ENCODE data around the gene CCL1. TPM values are rescaled to one million over a fixed set of nuclear protein-coding genes. Genes with fewer than 3 reads are reported as not detected.

Gene CCL1, protein sequence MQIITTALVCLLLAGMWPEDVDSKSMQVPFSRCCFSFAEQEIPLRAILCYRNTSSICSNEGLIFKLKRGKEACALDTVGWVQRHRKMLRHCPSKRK
- total RNA-seq, result not detected in 2 replicates

DNA sequence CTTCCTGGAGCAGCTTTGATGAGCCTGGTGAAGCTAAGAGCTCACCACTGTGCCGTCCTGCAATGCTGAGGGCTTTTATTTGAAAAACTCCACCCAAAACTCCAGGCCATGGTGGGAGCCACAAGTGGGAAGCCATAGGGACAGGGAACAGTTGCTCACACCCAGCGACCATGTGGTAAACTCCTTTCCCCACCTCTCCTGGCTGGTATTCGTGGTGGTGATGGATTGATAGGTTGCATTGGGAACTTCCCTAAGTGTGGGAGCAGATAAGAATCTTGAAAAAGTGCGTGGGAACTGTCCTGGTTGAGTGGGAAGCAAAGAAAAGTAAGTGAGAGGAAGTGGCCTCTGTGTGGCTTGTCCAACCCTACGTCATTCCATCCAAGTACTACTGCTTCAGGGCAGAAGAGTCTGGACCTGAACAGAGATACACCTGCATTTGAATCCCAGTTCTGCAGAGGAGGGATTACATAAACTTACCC is at the start of gene CCL1:
CCL1 (minus strand) TSS at position 51 of the 479 bp plus-strand sequence. CDS start 72 bp downstream, outside the sequence.

DNA sequence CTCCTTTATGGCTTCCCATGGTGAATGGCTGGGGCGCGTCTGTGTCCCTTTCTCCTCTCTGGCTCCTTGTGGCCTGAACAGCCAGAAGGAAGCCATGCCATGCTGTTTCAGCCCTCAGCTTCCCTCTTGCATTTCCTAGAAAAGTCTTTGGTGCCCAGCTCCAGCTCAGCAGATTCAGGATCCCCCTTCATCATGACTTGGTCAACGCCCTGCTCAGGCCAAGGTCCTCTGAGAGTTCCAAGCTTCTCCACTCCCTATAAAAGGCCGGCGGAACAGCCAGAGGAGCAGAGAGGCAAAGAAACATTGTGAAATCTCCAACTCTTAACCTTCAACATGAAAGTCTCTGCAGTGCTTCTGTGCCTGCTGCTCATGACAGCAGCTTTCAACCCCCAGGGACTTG is 6.8 kb downstream of the CCL1 start, which contains the start of gene CCL13:
CCL13 (plus strand) TSS at position 287 of the 400 bp plus-strand sequence; CDS start at position 334, 47 bp downstream.

DNA sequence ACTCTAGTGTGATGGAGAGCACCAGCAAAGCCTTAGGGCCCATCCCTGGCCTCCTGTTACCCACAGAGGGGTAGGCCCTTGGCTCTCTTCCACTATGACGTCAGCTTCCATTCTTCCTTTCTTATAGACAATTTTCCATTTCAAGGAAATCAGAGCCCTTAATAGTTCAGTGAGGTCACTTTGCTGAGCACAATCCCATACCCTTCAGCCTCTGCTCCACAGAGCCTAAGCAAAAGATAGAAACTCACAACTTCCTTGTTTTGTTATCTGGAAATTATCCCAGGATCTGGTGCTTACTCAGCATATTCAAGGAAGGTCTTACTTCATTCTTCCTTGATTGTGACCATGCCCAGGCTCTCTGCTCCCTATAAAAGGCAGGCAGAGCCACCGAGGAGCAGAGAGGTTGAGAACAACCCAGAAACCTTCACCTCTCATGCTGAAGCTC is 44.0 kb downstream of the CCL1 start, which contains the start of gene CCL8:
CCL8 (plus strand) TSS at position 397 of the 445 bp plus-strand sequence. CDS start 67 bp downstream, outside the sequence.

Other genes starting within 250 kb of the CCL1 start
- 57.9 and 157 TPM in 2 replicates for gene CCL2, start 107.9 kb downstream of the CCL1 start, total RNA-seq
- 1.0 and 3.4 TPM in 2 replicates for gene CCL7, start 93.0 kb downstream of the CCL1 start, total RNA-seq
- 1.5 and 21.0 TPM in 2 replicates for gene CCL11, start 77.5 kb downstream of the CCL1 start, total RNA-seq
- 0.46 and 8.8 TPM in 2 replicates for gene CCL8, start 43.8 kb downstream of the CCL1 start, total RNA-seq
- gene CCL13, start 6.8 kb downstream of the CCL1 start, total RNA-seq, result 1.5 and 5.8 TPM in 2 replicates
- under 0.01 and 0.09 TPM in 2 replicates for gene TMEM132E, start 216.3 kb upstream of the CCL1 start, total RNA-seq